ENCODE results near the gene SRPRB.

SRPRB gene

DNA sequence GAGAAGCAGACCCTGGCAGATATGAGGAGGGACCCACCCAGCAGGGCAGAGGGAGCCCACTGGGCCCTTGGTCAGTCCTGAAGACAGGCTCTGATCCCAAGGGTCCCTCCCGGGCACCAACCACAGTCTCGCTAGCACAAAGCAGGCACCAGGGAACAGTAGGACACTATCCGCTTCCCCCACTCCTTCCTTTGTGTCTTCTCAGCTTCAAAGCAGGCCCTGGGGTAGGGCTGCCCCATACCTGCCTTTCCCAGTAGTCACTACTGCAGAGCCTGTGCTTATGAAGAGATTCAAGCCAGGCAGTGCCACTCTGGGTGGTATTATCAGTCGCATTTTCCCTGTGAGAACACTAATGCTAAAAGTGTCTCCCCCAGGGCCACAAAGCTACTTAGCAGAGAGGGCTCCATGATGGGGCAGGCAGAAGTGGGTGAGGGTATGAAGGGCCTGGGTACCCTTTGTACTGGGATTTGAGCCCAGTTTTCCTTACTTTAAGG is 32.7 kb downstream of the SRPRB start:
- H3K4me1 ChIP-seq (ENCODE audit: insufficient read depth, low read length), result no peaks in the 10 kb centered on the region
- H3K36me3 ChIP-seq (ENCODE audit: insufficient read depth, low read length), result no peaks in the 10 kb centered on the region
- no peaks in the 10 kb centered on the region for H3K27me3 ChIP-seq (ENCODE audit: insufficient read depth, low read length)
- H3K9ac ChIP-seq (ENCODE audit: low read depth, low read length), result no peak overlapping the region
- H3K4me3 ChIP-seq (ENCODE audit: low read length), result no peak overlapping the region
- no peaks in the 10 kb centered on the region for H3K9me3 ChIP-seq (ENCODE audit: insufficient read depth, low read depth, low read length)
- no peak overlapping the region for H3K27ac ChIP-seq (ENCODE audit: low read depth, low read length)
- 95% methylated on average over 4 of the region's 4 CpGs for WGBS

DNA sequence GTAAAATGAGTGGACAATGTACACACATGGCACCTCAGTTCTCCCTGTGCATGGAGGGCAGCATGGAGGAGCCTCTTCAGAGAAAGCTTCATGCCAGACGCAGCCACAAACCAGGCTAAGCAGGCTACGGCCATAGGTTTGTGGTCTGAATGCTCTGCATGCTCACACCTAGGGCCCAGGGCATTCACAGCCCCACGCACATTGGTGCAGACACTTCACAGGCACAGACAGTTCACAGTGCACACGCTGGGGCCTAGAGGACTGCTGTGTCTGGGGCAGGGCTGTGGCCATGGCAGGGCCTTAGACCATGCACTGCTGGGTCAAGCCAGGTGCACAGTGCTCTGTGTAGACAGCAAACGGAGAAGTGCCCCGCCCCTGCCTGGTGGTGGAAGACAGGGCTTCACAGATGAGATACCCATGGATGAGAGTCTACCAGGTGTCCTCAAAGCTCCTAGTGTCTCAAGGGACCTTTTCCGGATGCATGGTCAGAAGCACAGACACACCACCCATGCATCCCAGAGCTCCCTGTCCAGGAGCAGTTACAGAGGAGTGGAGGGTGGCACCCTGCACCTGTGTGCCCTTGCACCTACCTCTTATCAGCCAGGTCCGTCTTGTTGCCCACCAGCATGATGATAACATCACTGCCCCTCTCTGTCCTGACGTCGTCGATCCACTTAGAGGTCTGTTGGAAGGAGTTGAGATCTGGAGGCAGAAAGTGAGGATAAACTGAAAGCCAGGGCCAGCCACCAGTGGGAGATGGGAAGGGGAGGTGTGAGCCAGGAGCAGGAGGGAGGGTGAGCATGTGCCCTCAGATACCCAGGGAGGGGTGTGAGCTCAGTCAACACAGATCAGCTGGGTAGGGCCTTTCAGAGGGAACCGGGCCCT is 33.5 kb downstream of the SRPRB start:
- no peaks in the 10 kb centered on the region for H3K9me3 ChIP-seq (ENCODE audit: insufficient read depth, low read depth, low read length)
- no peaks in the 10 kb centered on the region for H3K27me3 ChIP-seq (ENCODE audit: insufficient read depth, low read length)
- no peak overlapping the region for H3K4me3 ChIP-seq (ENCODE audit: low read length)
- no peaks in the 10 kb centered on the region for H3K4me1 ChIP-seq (ENCODE audit: insufficient read depth, low read length)
- H3K36me3 ChIP-seq (ENCODE audit: insufficient read depth, low read length), result no peaks in the 10 kb centered on the region
- 93% methylated on average over 12 of the region's 12 CpGs for WGBS
- no peak overlapping the region for H3K27ac ChIP-seq (ENCODE audit: low read depth, low read length)
- no peak overlapping the region for H3K9ac ChIP-seq (ENCODE audit: low read depth, low read length)

DNA sequence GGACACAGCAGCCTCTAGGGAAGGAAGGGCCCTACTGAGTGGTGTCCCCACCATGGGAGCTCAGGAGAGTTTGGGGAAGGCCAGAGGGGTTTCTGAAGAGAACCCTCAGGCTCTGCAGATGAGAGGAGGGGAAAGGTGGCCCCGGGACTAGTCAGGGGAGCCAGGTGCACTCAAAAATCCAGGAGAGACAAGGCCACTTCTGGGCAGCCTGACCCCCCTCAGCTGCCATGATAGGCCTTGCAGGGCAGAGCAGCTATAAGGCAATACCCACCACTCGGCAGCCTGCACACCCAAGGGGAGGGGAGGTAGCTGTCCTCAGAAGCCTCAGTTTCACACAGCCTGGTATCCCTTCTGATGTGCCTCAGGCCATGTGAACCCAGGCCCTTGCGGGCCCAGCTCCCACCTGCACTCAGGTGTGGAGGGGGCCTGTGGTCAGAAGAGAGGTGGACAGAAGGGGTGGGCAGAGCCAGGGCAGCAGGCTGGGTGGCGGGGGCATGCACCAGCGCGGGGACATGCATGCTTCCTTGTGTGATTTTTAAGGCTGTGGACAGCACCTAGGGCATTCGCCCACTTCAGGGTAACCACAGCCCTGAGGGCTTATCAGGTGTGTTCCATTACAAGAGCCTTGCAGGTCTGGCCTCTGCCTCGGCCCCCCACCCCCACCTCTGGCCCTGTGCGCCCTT is 34.6 kb downstream of the SRPRB start:
- 91% methylated on average over 9 of the region's 9 CpGs for WGBS
- Histone ChIP-seq H3K4me1 (ENCODE audit: insufficient read depth, low read length) (no peaks in the 10 kb centered on the region), H3K4me3 (ENCODE audit: low read length) (no peak overlapping the region), H3K9me3 (ENCODE audit: insufficient read depth, low read depth, low read length) (no peaks in the 10 kb centered on the region), H3K9ac (ENCODE audit: low read depth, low read length) (no peak overlapping the region), H3K27me3 (ENCODE audit: insufficient read depth, low read length) (no peaks in the 10 kb centered on the region), H3K27ac (ENCODE audit: low read depth, low read length) (no peak overlapping the region), H3K36me3 (ENCODE audit: insufficient read depth, low read length) (no peaks in the 10 kb centered on the region)

DNA sequence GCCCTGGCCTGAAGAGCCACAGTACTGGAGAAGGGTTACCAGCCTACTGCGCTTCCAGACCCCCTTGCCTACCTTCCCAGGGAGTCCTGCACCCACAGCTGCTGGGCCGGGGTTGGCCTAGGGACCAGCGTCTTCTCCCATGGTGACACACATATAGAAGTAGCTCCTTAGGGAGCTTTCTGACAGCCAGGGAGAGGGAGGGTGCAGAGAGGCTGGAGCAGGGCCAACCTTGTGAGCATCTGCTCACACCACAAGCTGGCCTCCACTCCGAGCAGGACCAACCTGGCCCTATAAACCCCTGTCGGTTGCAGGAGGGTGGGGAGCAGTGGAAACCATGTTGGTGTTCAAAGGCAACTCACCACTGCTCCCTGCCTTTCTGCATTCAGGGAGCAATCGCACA is 35.2 kb downstream of the SRPRB start:
- Histone ChIP-seq H3K4me1 (ENCODE audit: insufficient read depth, low read length) (no peaks in the 10 kb centered on the region), H3K9ac (ENCODE audit: low read depth, low read length) (no peak overlapping the region), H3K36me3 (ENCODE audit: insufficient read depth, low read length) (no peaks in the 10 kb centered on the region), H3K27ac (ENCODE audit: low read depth, low read length) (no peak overlapping the region), H3K4me3 (ENCODE audit: low read length) (no peak overlapping the region), H3K9me3 (ENCODE audit: insufficient read depth, low read depth, low read length) (no peaks in the 10 kb centered on the region), H3K27me3 (ENCODE audit: insufficient read depth, low read length) (no peaks in the 10 kb centered on the region)
- 94% methylated on average over 6 of the region's 6 CpGs for WGBS

DNA sequence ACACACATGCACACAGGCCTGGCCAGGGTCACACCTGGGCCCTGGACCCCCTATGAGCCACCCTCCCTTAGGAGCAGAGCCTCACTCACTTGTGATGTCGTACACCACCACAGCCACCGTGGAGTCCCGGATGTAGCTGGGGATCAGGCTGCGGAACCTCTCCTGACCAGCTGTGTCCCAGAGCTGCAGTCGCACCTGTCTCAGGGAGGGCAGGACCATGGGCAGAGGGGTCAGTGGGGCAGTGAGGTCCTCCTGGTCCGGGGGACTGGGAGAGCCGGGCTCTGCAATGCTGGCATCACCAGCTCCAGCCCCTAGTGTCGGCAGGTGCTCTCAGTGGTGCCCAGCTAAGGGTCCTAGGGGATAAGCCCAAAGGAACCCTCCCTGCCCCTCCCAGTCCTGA is 35.6 kb downstream of the SRPRB start:
- H3K9ac ChIP-seq (ENCODE audit: low read depth, low read length), result no peak overlapping the region
- no peaks in the 10 kb centered on the region for H3K4me1 ChIP-seq (ENCODE audit: insufficient read depth, low read length)
- 94% methylated on average over 8 of the region's 8 CpGs for WGBS
- H3K36me3 ChIP-seq (ENCODE audit: insufficient read depth, low read length), result no peaks in the 10 kb centered on the region
- no peak overlapping the region for H3K27ac ChIP-seq (ENCODE audit: low read depth, low read length)
- H3K27me3 ChIP-seq (ENCODE audit: insufficient read depth, low read length), result no peaks in the 10 kb centered on the region
- H3K4me3 ChIP-seq (ENCODE audit: low read length), result no peak overlapping the region
- no peaks in the 10 kb centered on the region for H3K9me3 ChIP-seq (ENCODE audit: insufficient read depth, low read depth, low read length)

DNA sequence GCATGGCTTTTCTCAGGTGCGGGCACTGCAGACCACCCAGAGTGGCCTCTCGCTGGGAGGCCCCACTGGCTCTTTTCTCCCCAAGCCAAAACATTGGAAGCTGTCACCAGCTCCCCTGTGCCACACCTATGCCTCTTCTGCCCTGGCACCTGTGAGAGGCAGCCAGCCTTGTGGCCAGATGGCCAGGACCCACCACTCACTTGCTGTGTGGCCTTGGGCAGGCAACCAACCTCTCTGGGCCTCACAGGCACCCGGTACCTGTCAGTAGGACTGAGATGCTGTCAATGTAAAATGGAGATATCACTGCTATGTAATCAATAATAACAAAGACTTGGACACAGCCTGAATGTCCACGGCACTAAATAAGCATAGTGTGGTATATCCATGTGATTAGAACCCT is 36.5 kb downstream of the SRPRB start:
- no peak overlapping the region for H3K27ac ChIP-seq (ENCODE audit: low read depth, low read length)
- H3K27me3 ChIP-seq (ENCODE audit: insufficient read depth, low read length), result no peaks in the 10 kb centered on the region
- no peaks in the 10 kb centered on the region for H3K36me3 ChIP-seq (ENCODE audit: insufficient read depth, low read length)
- no peaks in the 10 kb centered on the region for H3K4me1 ChIP-seq (ENCODE audit: insufficient read depth, low read length)
- H3K9me3 ChIP-seq (ENCODE audit: insufficient read depth, low read depth, low read length), result no peaks in the 10 kb centered on the region
- H3K4me3 ChIP-seq (ENCODE audit: low read length), result no peak overlapping the region
- no peak overlapping the region for H3K9ac ChIP-seq (ENCODE audit: low read depth, low read length)
- WGBS, result 89% methylated on average over 4 of the region's 4 CpGs

DNA sequence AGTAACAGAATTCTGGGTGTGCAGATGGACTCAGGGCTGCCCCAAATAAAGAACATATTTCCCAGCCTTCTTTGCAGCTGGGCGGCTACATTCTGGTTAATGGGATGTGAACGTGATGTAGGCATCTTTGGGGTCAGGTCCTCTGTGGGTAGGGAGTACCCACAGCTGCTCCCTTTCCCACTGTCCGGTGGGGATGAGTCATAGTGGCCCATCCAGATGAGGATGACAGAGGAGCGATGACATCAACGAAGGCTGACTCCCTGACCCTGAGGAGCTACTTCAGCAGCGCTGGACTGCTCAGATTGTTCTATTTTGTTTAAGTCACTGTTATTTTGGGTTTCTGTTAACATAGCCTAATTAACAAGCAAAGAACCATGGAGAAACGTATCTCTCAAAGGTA is 38.0 kb downstream of the SRPRB start:
- no peak overlapping the region for H3K27ac ChIP-seq (ENCODE audit: low read depth, low read length)
- no peaks in the 10 kb centered on the region for H3K27me3 ChIP-seq (ENCODE audit: insufficient read depth, low read length)
- no peaks in the 10 kb centered on the region for H3K36me3 ChIP-seq (ENCODE audit: insufficient read depth, low read length)
- no peaks in the 10 kb centered on the region for H3K9me3 ChIP-seq (ENCODE audit: insufficient read depth, low read depth, low read length)
- 84% methylated on average over 7 of the region's 7 CpGs for WGBS
- no peak overlapping the region for H3K4me3 ChIP-seq (ENCODE audit: low read length)
- no peaks in the 10 kb centered on the region for H3K4me1 ChIP-seq (ENCODE audit: insufficient read depth, low read length)
- no peak overlapping the region for H3K9ac ChIP-seq (ENCODE audit: low read depth, low read length)

DNA sequence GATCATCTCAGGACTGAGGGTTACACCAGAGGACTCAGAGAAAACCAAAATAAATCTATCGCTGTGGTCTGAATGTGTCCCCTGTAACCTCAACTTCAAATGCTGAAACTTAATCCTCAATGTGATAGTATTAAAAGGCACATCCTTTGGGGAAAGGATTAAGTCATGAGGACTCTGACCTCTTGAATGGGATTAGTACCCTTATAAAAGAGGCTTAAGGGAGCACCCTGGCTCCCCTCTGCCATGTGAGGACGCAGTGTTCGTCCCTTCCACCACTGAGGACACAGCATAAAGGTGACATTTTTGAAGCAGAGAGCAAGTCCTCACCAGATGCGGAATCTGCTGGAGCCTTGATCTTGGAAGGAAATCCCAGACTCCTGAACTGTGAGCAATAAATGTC is 39.5 kb downstream of the SRPRB start:
- Histone ChIP-seq H3K9me3 (ENCODE audit: insufficient read depth, low read depth, low read length) (no peaks in the 10 kb centered on the region), H3K27me3 (ENCODE audit: insufficient read depth, low read length) (no peaks in the 10 kb centered on the region), H3K36me3 (ENCODE audit: insufficient read depth, low read length) (no peaks in the 10 kb centered on the region), H3K4me3 (ENCODE audit: low read length) (no peak overlapping the region), H3K4me1 (ENCODE audit: insufficient read depth, low read length) (no peaks in the 10 kb centered on the region), H3K27ac (ENCODE audit: low read depth, low read length) (no peak overlapping the region), H3K9ac (ENCODE audit: low read depth, low read length) (no peak overlapping the region)
- WGBS, result 94% methylated on average over 4 of the region's 4 CpGs

DNA sequence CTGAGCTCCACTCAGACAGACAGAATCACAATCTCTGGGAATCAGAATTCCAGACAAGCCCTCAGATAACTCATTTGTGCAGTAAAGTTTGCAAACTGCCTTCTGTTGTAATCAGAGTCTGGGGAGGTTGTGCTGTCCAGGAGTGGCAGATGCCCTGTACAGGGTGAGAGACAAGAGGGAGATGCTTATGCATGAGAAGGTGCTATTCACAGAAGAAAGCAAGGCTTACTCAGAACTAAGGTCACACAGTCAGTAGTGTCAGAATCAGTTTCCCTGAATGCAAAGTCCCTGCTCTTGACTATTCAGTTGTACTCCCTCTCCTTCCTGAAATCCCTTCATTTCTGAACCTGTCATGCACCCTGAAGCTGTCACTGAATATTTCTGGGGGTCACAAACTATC is 43.7 kb downstream of the SRPRB start:
- H3K4me1 ChIP-seq (ENCODE audit: insufficient read depth, low read length), result no peaks in the 10 kb centered on the region
- H3K36me3 ChIP-seq (ENCODE audit: insufficient read depth, low read length), result no peaks in the 10 kb centered on the region

DNA sequence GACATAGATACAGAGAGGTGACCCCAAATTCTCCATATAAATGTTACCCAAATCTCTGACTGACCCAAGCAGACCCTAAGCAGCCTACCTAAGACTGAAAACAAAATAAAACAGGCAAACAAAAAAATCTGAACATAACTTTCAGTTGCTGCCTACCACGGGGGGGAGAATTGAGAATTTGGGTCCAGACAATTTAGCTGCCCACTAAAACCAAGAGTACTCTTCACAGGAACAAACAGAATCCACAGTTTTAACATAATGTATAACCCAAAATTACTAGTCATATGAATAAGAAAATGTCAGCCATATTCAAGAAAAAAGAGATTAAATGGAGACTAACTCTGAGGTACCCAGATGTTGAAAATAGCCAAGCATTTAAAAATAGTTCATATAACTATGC is 44.4 kb downstream of the SRPRB start:
- Histone ChIP-seq H3K27me3 (ENCODE audit: insufficient read depth, low read length) (no peaks in the 10 kb centered on the region), H3K9me3 (ENCODE audit: insufficient read depth, low read depth, low read length) (no peaks in the 10 kb centered on the region), H3K4me3 (ENCODE audit: low read length) (no peak overlapping the region), H3K9ac (ENCODE audit: low read depth, low read length) (no peak overlapping the region), H3K27ac (ENCODE audit: low read depth, low read length) (no peak overlapping the region), H3K4me1 (ENCODE audit: insufficient read depth, low read length) (no peaks in the 10 kb centered on the region), H3K36me3 (ENCODE audit: insufficient read depth, low read length) (no peaks in the 10 kb centered on the region)
- WGBS, result 100% methylated on average over 1 of the region's 1 CpG

More for the DNA sequence above, 43.7 kb downstream of the SRPRB start:
- Histone ChIP-seq H3K27ac (ENCODE audit: low read depth, low read length) (no peak overlapping the region), H3K27me3 (ENCODE audit: insufficient read depth, low read length) (no peaks in the 10 kb centered on the region), H3K4me3 (ENCODE audit: low read length) (no peak overlapping the region), H3K9me3 (ENCODE audit: insufficient read depth, low read depth, low read length) (no peaks in the 10 kb centered on the region), H3K9ac (ENCODE audit: low read depth, low read length) (no peak overlapping the region)

DNA sequence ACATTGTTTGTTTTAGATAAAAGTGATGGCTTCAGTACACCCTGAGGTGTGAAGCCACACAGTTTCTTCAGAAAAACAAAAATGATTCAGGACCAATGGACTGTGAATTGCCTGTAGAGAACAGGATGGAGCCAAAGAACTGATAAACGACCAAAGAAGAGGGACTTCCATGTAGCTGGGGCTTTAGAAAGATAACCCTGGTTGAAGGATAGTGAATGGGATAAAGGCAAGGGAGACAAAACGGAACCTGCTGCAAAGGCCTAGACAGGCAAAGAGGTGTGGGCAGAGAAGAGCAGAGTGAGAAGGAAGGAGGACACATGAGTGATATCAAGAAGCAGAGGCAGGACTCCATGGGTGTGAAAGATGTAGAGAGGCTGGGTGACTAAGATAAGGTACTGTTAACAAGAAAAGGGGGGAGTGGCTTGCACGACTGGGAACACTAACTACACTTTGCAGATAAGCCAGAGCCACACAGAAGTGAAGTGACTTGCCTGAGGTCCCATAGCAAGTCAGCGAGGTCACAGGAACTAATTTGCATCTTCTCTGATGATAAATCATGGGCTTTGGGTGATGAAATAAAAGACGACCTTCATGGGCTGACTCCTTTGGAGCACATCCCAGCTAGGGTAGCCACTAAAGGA is 45.8 kb downstream of the SRPRB start:
- no peaks in the 10 kb centered on the region for H3K27me3 ChIP-seq (ENCODE audit: insufficient read depth, low read length)
- H3K4me3 ChIP-seq (ENCODE audit: low read length), result no peak overlapping the region
- no peak overlapping the region for H3K27ac ChIP-seq (ENCODE audit: low read depth, low read length)
- 0 out of 2 replicates have a peak, but pooled peaks cover 5% of the 10 kb centered on the region for H3K4me1 ChIP-seq (ENCODE audit: insufficient read depth, low read length)
- WGBS, result 80% methylated on average over 5 of the region's 5 CpGs
- no peak overlapping the region for H3K9ac ChIP-seq (ENCODE audit: low read depth, low read length)
- H3K9me3 ChIP-seq (ENCODE audit: insufficient read depth, low read depth, low read length), result no peaks in the 10 kb centered on the region
- H3K36me3 ChIP-seq (ENCODE audit: insufficient read depth, low read length), result no peaks in the 10 kb centered on the region
